ENCODE results near the gene PLCB1.

Gene PLCB1

GRCh38 chr20:8304124-8304816, 172.2 kb downstream of the PLCB1 start:
- TF ChIP-seq CTCF (IDR thresholded peaks at IDR 0.05; ENCODE audit: control insufficient read depth, insufficient read depth, low read depth, low read length, missing control alignments) = no peak
- DNase-seq (ENCODE audit: low read depth) = no peak
- no peak overlapping the region for H3K4me3 ChIP-seq (ENCODE audit: control insufficient read depth, low read depth, low read length)

GRCh38 chr20:8305449-8305978, 173.4 kb downstream of the PLCB1 start:
- DNase-seq (ENCODE audit: low read depth) = no peak
- peak; percentile 70 for TF ChIP-seq CTCF (IDR thresholded peaks at IDR 0.05; ENCODE audit: control insufficient read depth, insufficient read depth, low read depth, low read length, missing control alignments)
- no peak overlapping the region for H3K4me3 ChIP-seq (ENCODE audit: control insufficient read depth, low read depth, low read length)

- no peak overlapping the region for H3K4me3 ChIP-seq (ENCODE audit: control insufficient read depth, low read depth, low read length)
- DNase-seq (ENCODE audit: low read depth) = no peak
- TF ChIP-seq CTCF (IDR thresholded peaks at IDR 0.05; ENCODE audit: control insufficient read depth, insufficient read depth, low read depth, low read length, missing control alignments) = no peak
These were observed 174.9 kb downstream of the PLCB1 start for GRCh38 chr20:8306937-8307336.

- H3K4me3 ChIP-seq (ENCODE audit: control insufficient read depth, low read depth, low read length) = no peak overlapping the region
- no peak for DNase-seq (ENCODE audit: low read depth)
- no peak for TF ChIP-seq CTCF (IDR thresholded peaks at IDR 0.05; ENCODE audit: control insufficient read depth, insufficient read depth, low read depth, low read length, missing control alignments)
These were observed 177.6 kb downstream of the PLCB1 start for GRCh38 chr20:8309634-8310033.

- TF ChIP-seq CTCF (IDR thresholded peaks at IDR 0.05; ENCODE audit: control insufficient read depth, insufficient read depth, low read depth, low read length, missing control alignments) = no peak
- H3K4me3 ChIP-seq (ENCODE audit: control insufficient read depth, low read depth, low read length) = no peak overlapping the region
- DNase-seq (ENCODE audit: low read depth) = no peak
These were observed 178.6 kb downstream of the PLCB1 start for GRCh38 chr20:8310618-8311017.

GRCh38 chr20:8313073-8313472, 181.0 kb downstream of the PLCB1 start:
- no peak for TF ChIP-seq CTCF (IDR thresholded peaks at IDR 0.05; ENCODE audit: control insufficient read depth, insufficient read depth, low read depth, low read length, missing control alignments)
- no peak for DNase-seq (ENCODE audit: low read depth)

More at GRCh38 chr20:8313073-8313472, 181.0 kb downstream of the PLCB1 start:
- no peak overlapping the region for H3K4me3 ChIP-seq (ENCODE audit: control insufficient read depth, low read depth, low read length)

Data from AG09309 (cell line).